K562 (cell line): ENCODE data around the gene CATSPER3. TPM values are rescaled to one million over a fixed set of nuclear protein-coding genes. Genes with fewer than 3 reads are reported as not detected.

ENCODE experiments used
- PRDM10 ChIP-seq: fragments of 450-650 bp; IDR thresholded peaks from 2 replicates; pipeline ENCODE4 v1.6.1; 2018; ENCODE audit not compliant: partially characterized antibody
- RERE ChIP-seq: sonication (generic); formaldehyde crosslinking; IDR thresholded peaks from 2 replicates; pipeline ENCODE4 v1.8.0; 2023; ENCODE audit warnings: missing genetic modification reagents, mild to moderate bottlenecking, borderline replicate concordance
- ZNF444 ChIP-seq: fragments of 250-450 bp; sonication (Bioruptor Pico); IDR thresholded peaks from 2 replicates; pipeline ENCODE4 v1.4.0; 2020; ENCODE audit warnings: mild to moderate bottlenecking, moderate library complexity
- polyA plus RNA-seq, 8 experiments: library from polyadenylated mRNA; depleted of rRNA in 4 of 8; stranded (reverse) in 5 of 8; unstranded in 3 of 8; fragments of >200 nt; fragmentation: Nextera tagmentation in 2 of 8; fragmentation: Illumina TruSeq in 1 of 8; extraction: Ambion mirVana in 2 of 8; extraction: Trizol in 1 of 8; gene quantifications; 2 replicates each; pipeline versions ENCODE4 v1.2.1 to v1.2.3, GENCODE V29; 2011 to 2014; ENCODE audit warnings: inconsistent platforms in 1 of 8, missing spikeins in 1 of 8
- total RNA-seq, 7 experiments: library from RNA; depleted of rRNA in 6 of 7; stranded (reverse); fragments of >200 nt in 6 of 7; fragmentation: Illumina TruSeq in 2 of 7; extraction: Trizol in 2 of 7; gene quantifications; 2 replicates each; pipeline versions ENCODE4 v1.2.1 to v1.2.3, GENCODE V29; 2011 to 2021; ENCODE audit warnings: low replicate concordance in 1 of 7
- TF ChIP-seq, protein P1 (sequence below): IDR thresholded peaks from 2 replicates; pipeline ENCODE4 v1.6.1; 2011; ENCODE audit warnings: borderline replicate concordance, low read depth, mild to moderate bottlenecking, moderate library complexity, low read length; ENCODE audit not compliant: insufficient read depth, poor library complexity, severe bottlenecking
- TF ChIP-seq, protein P2 (sequence below): fragments of 450-650 bp; IDR thresholded peaks from 2 replicates; pipeline ENCODE4 v1.6.1; 2016; ENCODE audit warnings: low read depth

Gene CATSPER3
- total and polyA plus RNA-seq, 9 of the 15 experiments (the other 6 are each of a cell fraction or from before 2014, with no cell fraction given), result 0.14 to 1.5 (median 0.49) TPM

GRCh38 chr5:135060021-135060420 is 92.3 kb downstream of the CATSPER3 start (continued):
- TF ChIP-seq PRDM10 (no peak), ZNF444 (CRISPR knock-in tag) (no peak), RERE (CRISPR knock-in tag) (no peak)
- TF ChIP-seq, protein P1, sequence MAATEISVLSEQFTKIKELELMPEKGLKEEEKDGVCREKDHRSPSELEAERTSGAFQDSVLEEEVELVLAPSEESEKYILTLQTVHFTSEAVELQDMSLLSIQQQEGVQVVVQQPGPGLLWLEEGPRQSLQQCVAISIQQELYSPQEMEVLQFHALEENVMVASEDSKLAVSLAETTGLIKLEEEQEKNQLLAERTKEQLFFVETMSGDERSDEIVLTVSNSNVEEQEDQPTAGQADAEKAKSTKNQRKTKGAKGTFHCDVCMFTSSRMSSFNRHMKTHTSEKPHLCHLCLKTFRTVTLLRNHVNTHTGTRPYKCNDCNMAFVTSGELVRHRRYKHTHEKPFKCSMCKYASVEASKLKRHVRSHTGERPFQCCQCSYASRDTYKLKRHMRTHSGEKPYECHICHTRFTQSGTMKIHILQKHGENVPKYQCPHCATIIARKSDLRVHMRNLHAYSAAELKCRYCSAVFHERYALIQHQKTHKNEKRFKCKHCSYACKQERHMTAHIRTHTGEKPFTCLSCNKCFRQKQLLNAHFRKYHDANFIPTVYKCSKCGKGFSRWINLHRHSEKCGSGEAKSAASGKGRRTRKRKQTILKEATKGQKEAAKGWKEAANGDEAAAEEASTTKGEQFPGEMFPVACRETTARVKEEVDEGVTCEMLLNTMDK, result no peak
- TF ChIP-seq, protein P2, sequence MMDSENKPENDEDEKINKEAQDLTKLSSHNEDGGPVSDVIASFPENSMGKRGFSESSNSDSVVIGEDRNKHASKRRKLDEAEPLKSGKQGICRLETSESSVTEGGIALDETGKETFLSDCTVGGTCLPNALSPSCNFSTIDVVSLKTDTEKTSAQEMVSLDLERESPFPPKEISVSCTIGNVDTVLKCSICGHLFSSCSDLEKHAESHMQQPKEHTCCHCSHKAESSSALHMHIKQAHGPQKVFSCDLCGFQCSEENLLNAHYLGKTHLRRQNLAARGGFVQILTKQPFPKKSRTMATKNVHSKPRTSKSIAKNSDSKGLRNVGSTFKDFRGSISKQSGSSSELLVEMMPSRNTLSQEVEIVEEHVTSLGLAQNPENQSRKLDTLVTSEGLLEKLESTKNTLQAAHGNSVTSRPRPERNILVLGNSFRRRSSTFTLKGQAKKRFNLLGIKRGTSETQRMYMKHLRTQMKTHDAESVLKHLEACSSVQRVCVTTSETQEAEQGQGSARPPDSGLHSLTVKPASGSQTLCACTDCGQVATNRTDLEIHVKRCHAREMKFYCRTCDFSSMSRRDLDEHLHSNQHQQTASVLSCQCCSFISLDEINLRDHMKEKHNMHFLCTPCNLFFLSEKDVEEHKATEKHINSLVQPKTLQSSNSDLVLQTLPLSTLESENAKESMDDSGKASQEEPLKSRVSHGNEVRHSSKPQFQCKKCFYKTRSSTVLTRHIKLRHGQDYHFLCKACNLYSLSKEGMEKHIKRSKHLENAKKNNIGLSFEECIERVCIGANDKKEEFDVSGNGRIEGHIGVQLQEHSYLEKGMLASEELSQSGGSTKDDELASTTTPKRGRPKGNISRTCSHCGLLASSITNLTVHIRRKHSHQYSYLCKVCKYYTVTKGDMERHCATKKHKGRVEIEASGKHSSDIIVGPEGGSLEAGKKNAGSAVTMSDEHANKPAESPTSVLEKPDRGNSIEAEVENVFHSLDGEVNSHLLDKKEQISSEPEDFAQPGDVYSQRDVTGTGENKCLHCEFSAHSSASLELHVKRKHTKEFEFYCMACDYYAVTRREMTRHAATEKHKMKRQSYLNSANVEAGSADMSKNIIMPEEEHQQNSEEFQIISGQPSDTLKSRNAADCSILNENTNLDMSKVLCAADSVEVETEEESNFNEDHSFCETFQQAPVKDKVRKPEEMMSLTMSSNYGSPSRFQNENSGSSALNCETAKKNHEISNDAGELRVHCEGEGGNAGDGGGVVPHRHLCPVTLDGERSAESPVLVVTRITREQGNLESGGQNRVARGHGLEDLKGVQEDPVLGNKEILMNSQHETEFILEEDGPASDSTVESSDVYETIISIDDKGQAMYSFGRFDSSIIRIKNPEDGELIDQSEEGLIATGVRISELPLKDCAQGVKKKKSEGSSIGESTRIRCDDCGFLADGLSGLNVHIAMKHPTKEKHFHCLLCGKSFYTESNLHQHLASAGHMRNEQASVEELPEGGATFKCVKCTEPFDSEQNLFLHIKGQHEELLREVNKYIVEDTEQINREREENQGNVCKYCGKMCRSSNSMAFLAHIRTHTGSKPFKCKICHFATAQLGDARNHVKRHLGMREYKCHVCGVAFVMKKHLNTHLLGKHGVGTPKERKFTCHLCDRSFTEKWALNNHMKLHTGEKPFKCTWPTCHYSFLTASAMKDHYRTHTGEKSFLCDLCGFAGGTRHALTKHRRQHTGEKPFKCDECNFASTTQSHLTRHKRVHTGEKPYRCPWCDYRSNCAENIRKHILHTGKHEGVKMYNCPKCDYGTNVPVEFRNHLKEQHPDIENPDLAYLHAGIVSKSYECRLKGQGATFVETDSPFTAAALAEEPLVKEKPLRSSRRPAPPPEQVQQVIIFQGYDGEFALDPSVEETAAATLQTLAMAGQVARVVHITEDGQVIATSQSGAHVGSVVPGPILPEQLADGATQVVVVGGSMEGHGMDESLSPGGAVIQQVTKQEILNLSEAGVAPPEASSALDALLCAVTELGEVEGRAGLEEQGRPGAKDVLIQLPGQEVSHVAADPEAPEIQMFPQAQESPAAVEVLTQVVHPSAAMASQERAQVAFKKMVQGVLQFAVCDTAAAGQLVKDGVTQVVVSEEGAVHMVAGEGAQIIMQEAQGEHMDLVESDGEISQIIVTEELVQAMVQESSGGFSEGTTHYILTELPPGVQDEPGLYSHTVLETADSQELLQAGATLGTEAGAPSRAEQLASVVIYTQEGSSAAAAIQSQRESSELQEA, result no peak
